Stimulated activated naive B cell treated with anti-CD40 and anti-IgM and Interleukin-4, amounts not matched to agents 10 μg/mL and 1 μg/mL and 100 μg/mL, for 72 hours (primary cell): ENCODE data around the gene FCGR3A.
"Not testable (repeated sequence)": the region's sequence is repeated elsewhere in the genome, so short reads cannot be mapped to it uniquely, and the experiment has no call there.

Experiments
- ATAC-seq, 2 donors: fragments of 150-1000 bp; cut with Tn5 transposase; replicated peaks; 2 replicates each; pipeline ENCODE4 v1.10.0; 2021; ENCODE audit warnings: moderate library complexity in 1 of 2
- DNase-seq: peaks from one replicate; pipeline ENCODE4 v3.0.0; 2021
- H3K27ac Mint-ChIP-seq: one replicate; pipeline ENCODE4 v1.8.0; 2022; ENCODE audit warnings: mild to moderate bottlenecking, mixed read lengths
- H3K27me3 Mint-ChIP-seq, 2 donors: one replicate each; pipeline ENCODE4 v1.8.0; 2022; ENCODE audit warnings: mixed read lengths in 2 of 2
- H3K36me3 Mint-ChIP-seq, 2 donors: one replicate each; pipeline ENCODE4 v1.8.0; 2022; ENCODE audit warnings: mixed read lengths in 2 of 2, mild to moderate bottlenecking in 1 of 2
- H3K4me1 Mint-ChIP-seq, 2 donors: one replicate each; pipeline ENCODE4 v1.8.0; 2022; ENCODE audit warnings: mixed read lengths in 2 of 2, mild to moderate bottlenecking in 1 of 2
- H3K4me3 Mint-ChIP-seq, 2 donors: one replicate each; pipeline ENCODE4 v1.8.0; 2022; ENCODE audit warnings: mild to moderate bottlenecking in 2 of 2, mixed read lengths in 2 of 2, moderate library complexity in 1 of 2
- H3K9me3 Mint-ChIP-seq, 2 donors: one replicate each; pipeline ENCODE4 v1.8.0; 2022; ENCODE audit warnings: mixed read lengths in 2 of 2, mild to moderate bottlenecking in 1 of 2

The FCGR3A gene

DNA sequence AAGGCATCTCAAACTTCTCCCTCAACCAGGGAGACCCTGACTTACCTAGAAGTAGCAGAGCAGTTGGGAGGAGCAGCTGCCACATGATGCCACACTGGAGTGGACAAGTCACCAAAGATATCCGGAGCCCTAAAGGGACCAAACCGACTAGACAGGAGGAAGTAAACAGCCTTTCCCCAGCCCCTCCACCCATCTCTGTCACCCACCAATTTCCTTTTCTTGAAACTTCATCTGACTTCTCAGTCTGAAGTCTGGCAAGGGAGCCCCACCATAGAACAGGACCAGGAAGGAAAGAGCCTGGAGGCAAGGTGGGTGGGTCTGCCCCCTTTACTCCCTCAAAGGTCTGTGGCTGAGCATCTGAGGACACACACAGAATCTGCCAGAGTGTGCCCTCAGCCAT, at the start of gene FCGR3A:
Gene FCGR3A, minus strand, starts transcription at position 167 of the 400 bp plus-strand sequence. Its CDS starts 82 bp downstream, at position 85.
- Mint-ChIP-seq H3K27ac (no peak within 1 kb of the TSS), H3K36me3 (no peaks in the 10 kb centered on the region), H3K27me3 (no peaks in the 10 kb centered on the region), H3K4me1 (peaks cover 9 to 13% of the 10 kb centered on the region in 2 donors), H3K9me3 (no peaks in the 10 kb centered on the region), H3K4me3 (no peak within 1 kb of the TSS)
- no peak for DNase-seq
- no peak for ATAC-seq

DNA sequence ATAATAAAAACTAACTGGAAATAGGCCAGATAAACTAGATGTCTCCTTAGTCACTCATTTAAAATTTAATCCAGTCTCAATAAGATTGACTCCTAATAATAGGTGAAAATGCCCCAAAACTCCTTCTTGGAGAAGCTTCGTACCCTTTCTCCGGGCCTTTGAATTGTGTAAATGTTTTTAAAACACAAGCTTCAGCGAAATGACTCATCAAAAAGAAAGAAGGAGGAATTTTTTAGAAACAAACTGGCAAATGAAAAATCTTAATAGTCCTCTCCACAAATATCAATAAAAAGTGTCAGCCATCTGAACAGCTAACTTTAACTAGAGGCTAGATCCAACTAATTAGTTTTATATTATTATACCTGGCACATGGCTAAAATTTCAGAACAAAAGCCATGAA, 47.5 kb upstream of the FCGR3A start:
- H3K4me1 Mint-ChIP-seq, H3K27me3 Mint-ChIP-seq, H3K27ac Mint-ChIP-seq, H3K9me3 Mint-ChIP-seq, ATAC-seq, DNase-seq, H3K4me3 Mint-ChIP-seq, H3K36me3 Mint-ChIP-seq: not testable (repeated sequence)

DNA sequence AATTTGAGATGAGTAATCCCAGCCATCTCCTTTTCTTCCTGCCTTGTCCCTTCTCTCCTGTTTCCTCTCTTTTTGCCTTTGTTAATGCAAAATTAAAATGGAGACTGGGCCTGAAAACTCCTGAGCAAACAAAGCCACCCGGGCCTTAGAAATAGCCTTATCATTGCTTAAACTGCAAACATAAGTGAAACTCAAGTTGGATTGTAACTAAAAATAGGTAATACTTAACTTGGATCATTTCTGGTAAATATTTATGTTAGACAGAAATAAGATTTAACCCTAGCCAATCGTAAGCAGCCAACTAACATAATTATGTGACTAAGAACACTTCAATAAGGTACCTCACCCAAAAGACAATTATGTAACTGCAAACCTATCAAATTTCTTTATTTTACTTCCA, 46.0 kb upstream of the FCGR3A start:
- DNase-seq, ATAC-seq, H3K27ac Mint-ChIP-seq, H3K4me3 Mint-ChIP-seq, H3K27me3 Mint-ChIP-seq, H3K4me1 Mint-ChIP-seq, H3K36me3 Mint-ChIP-seq, H3K9me3 Mint-ChIP-seq: not testable (repeated sequence)

DNA sequence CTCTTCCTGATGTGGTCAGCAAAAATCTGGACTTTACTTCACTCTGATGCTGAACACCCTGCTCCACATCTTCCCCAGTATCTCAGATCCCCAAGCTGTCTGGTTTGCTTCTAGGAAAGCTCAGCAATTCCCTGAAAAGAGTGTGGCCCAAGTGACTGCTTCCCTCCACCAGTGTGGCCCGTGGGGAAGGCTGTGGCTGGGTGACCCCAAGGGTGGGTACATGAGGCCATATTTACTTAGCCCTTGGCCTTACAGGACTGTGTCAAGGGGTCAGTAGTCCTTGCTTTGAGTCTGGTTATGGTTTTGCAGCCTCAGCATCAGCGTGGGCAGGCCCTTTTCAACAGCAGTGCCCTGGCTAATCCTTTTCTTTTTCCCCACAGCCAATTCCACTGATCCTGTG, 45.6 kb upstream of the FCGR3A start:
- not testable (repeated sequence) for H3K9me3 Mint-ChIP-seq, ATAC-seq, H3K4me1 Mint-ChIP-seq, H3K4me3 Mint-ChIP-seq, H3K27ac Mint-ChIP-seq, H3K36me3 Mint-ChIP-seq, DNase-seq, H3K27me3 Mint-ChIP-seq

DNA sequence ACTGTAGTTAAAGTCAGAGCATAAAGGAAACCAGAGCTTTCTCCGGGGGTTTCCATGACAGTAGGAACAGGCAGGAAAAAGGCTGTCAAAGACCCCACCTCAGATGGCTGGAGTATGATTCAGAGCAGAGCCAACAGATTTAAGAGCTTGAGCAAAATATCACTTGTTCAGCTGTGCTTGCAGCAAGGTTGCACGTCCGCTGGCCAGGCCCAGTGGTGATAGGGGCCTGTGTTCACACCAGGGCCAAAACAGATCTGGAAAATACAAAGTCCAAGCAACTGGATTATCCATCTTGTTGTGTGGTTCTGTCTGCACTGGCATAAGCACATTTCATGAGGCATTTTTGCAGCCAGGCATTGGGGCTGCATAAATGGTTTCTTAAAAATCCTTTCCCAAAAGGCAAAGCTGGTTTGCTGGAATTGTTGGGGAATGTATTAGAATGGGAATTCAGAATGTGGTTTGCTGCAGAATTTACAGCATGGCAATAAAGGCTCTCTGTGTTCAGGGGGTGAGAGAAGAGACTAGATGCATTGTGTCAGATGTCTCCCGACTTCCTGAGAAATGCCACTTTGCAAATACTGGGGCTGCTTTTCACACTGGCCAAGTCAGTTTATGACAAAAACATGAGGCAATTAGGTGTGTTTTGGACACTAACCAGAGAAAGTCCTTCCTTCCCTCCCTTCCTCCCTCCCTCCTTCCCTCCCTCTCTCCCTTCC, 44.8 kb upstream of the FCGR3A start:
- H3K36me3 Mint-ChIP-seq = not testable (repeated sequence)

DNA sequence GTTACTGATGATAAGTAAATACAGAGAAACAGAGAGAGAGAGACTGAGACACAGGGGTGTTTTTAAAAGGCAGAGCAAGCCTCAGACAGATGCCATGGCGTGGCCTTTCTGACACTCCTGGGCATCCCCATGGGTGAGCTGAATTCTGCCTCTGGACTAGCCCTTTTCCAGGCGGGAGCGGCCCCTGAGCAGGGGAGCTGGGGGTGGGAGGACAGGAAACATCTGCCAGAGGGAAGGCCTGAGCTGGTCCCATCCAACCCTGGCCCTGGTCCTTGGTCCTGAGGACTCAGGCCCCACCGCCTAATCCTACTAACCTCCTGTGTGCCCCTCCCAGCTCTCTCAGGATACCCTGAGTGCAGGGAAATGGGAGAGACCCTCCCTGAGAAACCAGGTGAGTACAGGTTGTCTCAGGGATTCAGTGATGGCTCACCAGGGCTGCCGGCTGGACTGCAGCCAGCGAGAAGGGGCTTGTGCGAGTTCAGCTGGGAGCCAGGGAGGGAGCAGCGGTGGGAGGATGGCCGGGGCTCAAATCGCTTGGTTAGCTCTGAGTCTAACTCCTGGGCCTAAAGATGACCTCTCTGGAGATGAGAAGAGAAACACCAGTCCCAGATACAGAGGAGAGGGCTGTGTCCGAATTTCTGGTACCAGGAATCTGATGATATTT, 43.6 kb upstream of the FCGR3A start:
- not testable (repeated sequence) for H3K27ac Mint-ChIP-seq, DNase-seq, H3K4me1 Mint-ChIP-seq, H3K9me3 Mint-ChIP-seq, H3K27me3 Mint-ChIP-seq, ATAC-seq, H3K36me3 Mint-ChIP-seq, H3K4me3 Mint-ChIP-seq

More for the DNA sequence above, 44.8 kb upstream of the FCGR3A start:
- H3K9me3 Mint-ChIP-seq, H3K4me1 Mint-ChIP-seq, DNase-seq, ATAC-seq, H3K4me3 Mint-ChIP-seq, H3K27me3 Mint-ChIP-seq, H3K27ac Mint-ChIP-seq: not testable (repeated sequence)

DNA sequence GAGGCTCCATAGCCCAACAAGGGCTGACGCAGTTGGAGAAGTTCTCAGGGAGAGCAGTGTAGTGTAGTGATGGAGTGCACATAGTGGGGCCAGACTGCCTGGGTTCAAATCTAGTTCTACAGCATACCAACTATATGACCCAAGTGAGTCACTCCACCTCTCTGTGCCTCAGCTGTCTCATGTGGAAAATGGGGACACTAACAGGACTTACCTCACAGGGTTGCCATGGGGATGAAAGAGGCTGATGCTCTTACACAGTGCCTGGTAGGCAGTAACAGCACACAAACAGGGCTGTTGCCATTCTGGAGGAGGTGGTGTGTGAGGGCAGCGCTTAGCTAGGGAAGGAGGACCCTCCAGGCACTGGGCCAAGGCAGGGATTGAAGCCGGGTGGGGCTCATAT, 43.0 kb upstream of the FCGR3A start:
- not testable (repeated sequence) for ATAC-seq

DNA sequence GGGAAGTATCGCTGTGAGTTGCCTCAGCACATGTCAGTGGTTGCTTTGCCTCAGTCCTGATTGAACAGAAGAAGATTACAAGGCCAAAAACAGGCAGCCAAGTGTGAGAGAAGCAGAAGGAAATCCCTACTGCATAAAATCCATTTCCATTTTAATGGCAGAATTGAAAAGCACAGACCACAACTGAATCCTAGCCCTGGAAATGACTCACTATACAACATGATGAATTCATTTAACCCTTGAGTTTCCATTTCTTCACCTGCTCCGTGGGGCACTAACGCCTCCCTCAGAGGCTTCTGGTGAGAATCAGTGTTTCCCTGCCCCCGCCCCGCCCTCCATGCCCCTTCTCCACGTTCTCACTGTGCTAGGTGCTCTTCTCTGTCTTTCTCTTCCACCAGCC, 40.3 kb upstream of the FCGR3A start:
- not testable (repeated sequence) for DNase-seq, H3K27me3 Mint-ChIP-seq, H3K27ac Mint-ChIP-seq, H3K36me3 Mint-ChIP-seq, H3K4me1 Mint-ChIP-seq, H3K9me3 Mint-ChIP-seq, H3K4me3 Mint-ChIP-seq, ATAC-seq

More for the DNA sequence above, 43.0 kb upstream of the FCGR3A start:
- H3K4me3 Mint-ChIP-seq, H3K27ac Mint-ChIP-seq, H3K27me3 Mint-ChIP-seq, H3K36me3 Mint-ChIP-seq, H3K9me3 Mint-ChIP-seq, DNase-seq, H3K4me1 Mint-ChIP-seq: not testable (repeated sequence)

DNA sequence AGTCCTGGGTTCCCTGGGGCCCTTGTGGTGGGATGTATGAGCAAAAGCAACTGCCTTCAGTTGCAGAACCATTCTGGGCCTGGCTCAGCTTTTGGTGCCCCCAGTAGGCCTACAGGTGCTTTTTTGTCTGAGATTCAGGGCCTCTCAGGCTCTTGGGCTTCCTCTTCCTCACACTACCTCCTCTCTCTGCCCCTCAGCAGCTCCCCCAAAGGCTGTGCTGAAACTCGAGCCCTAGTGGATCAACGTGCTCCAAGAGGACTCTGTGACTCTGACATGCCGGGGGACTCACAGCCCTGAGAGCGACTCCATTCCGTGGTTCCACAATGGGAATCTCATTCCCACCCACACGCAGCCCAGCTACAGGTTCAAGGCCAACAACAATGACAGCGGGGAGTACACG, 39.7 kb upstream of the FCGR3A start:
- not testable (repeated sequence) for ATAC-seq, H3K27ac Mint-ChIP-seq, H3K27me3 Mint-ChIP-seq, H3K36me3 Mint-ChIP-seq, DNase-seq, H3K9me3 Mint-ChIP-seq, H3K4me1 Mint-ChIP-seq, H3K4me3 Mint-ChIP-seq

DNA sequence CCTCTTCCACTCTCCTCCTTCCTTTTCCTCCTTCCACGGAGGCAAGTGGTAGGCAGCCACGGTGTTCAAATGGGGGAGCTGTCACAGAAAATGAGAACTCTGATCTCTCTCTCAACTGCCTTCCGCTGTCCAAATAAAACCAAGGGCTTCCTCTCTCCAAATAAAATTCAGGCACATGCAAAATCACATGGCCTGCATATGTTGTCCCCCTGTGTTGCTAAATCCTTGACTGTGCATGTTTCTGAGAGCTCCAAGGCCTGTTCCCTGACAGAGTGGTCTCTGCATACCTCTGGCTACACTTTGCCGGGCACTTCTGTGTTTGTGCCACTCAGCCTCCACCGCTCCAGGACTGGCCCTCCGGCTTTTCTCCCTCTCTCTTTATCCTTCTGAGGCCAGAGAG, 39.0 kb upstream of the FCGR3A start:
- H3K27ac Mint-ChIP-seq, H3K36me3 Mint-ChIP-seq, ATAC-seq, H3K27me3 Mint-ChIP-seq, H3K4me1 Mint-ChIP-seq, H3K4me3 Mint-ChIP-seq, H3K9me3 Mint-ChIP-seq, DNase-seq: not testable (repeated sequence)

DNA sequence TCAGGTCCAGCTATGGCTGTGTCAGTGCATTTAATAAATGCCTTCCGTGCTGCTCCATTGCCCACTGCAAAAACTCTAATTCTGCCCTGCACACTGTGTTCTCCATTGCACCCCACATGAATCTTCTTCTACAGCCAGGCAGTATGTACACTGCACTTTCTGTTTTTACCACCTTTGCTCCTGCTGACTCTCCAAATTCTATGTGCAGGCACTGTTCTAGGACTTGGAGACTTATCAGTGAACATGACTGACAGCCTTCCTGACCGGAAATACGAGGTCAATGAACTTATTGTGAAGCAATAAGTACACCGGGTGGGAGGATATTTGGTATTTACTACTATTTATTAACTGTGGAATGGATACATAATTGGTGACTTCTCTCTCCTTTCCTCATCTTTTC, 33.3 kb upstream of the FCGR3A start:
- not testable (repeated sequence) for ATAC-seq, H3K27ac Mint-ChIP-seq, H3K27me3 Mint-ChIP-seq, H3K36me3 Mint-ChIP-seq, H3K4me3 Mint-ChIP-seq, H3K4me1 Mint-ChIP-seq, H3K9me3 Mint-ChIP-seq, DNase-seq

DNA sequence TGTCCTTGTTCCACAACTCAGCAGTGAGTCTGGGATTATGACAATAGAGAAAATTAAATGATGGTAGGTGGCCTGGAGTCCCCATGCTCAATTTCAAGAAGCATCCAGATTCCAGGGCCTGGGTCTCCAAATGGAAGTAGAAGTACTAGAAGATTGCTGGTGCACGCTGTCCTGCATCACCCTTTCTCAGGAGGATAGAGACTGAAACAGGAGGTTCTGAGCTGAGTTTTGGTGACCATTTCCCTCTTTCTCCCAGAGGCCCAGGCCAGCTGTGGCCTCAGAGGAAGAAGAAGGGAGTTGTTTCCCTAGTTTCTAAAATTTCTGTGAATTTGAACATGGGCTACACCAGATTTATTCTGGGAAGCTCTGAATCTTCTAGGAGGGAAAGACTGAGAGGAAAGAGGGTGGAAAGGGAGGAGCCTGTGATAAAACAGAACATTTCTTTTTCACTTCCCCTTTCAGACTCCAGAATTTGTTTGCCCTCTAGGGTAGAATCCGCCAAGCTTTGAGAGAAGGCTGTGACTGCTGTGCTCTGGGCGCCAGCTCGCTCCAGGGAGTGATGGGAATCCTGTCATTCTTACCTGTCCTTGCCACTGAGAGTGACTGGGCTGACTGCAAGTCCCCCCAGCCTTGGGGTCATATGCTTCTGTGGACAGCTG, 31.4 kb upstream of the FCGR3A start:
- peak; percentile 80 to 81 for ATAC-seq

DNA sequence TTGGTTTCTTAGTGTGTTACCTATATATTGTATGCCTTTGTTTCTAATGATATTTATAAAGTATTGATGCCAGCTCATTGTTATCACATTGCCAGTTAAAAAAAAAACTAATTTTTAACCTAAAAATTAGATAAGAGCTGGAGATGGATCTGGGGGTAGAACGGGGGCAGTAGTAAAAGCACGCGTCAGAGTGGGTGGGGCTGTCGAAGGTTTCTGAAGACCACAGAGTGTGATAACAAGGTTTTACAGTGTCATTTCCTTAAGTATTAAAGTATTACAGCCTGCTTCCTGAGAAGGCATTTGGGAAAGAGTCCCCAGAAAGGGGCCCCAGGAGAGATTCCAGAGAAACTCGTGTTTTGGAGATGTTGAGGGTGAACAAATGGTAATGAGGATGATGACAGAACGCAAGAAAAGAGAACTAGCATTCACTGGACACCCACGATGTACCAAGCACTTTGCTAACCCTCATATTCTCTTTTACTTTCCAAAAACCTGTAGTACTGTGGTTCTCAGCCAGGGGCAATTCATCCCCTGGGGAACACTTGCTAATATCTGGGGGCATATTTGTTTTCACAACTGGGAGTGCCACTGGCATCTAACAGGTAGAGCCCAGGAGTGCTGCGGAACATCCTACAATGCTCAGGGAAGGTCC, 30.4 kb upstream of the FCGR3A start:
- not testable (repeated sequence) for H3K4me3 Mint-ChIP-seq, H3K27ac Mint-ChIP-seq, H3K27me3 Mint-ChIP-seq, H3K4me1 Mint-ChIP-seq, H3K9me3 Mint-ChIP-seq, DNase-seq, H3K36me3 Mint-ChIP-seq
- ATAC-seq = peak; percentile 33 to 60

More for the DNA sequence above, 31.4 kb upstream of the FCGR3A start:
- H3K4me1 Mint-ChIP-seq, H3K4me3 Mint-ChIP-seq, H3K27ac Mint-ChIP-seq, H3K27me3 Mint-ChIP-seq, H3K36me3 Mint-ChIP-seq, DNase-seq, H3K9me3 Mint-ChIP-seq: not testable (repeated sequence)

DNA sequence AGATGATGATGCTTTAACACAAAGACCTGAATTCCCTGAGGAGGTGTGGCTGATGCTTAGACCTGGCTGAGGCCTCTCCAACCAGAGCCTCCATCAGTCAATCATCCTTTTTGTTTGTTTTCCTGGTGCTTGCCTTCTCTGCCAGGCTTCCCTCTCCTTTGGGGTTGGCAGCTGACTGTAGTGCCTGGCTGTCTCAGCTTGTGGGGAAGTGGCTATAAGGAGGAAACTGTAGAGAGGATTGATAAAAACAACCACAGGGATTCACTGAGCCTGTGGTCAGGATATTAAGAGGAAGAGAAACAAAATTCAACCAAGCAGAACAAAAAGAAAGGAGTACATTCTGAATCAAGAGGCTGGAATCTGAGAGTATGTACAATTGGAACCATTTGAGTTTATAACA, 27.1 kb upstream of the FCGR3A start:
- H3K27ac Mint-ChIP-seq, H3K4me1 Mint-ChIP-seq, H3K36me3 Mint-ChIP-seq, H3K4me3 Mint-ChIP-seq, DNase-seq, H3K9me3 Mint-ChIP-seq, H3K27me3 Mint-ChIP-seq: not testable (repeated sequence)
- peak; percentile 66 to 70 for ATAC-seq
